Measurements from ENCODE around the gene SLC25A26. TPM values are rescaled to one million over a fixed set of nuclear protein-coding genes. Genes with fewer than 3 reads are reported as not detected.
"Not testable (repeated sequence)": the region's sequence is repeated elsewhere in the genome, so short reads cannot be mapped to it uniquely, and the experiment has no call there.

Gene SLC25A26
- total and polyA plus RNA-seq, 9 donors, result 17.3 to 32.3 (median 22.6) TPM

GRCh38 chr3:66297260-66297873 lies 76.6 kb downstream of the SLC25A26 start:
- peaks cover 4% of the 10 kb centered on the region for H3K4me1 ChIP-seq (ENCODE audit: insufficient read depth)
- no peaks in the 10 kb centered on the region for H3K27me3 ChIP-seq
- TF ChIP-seq POLR2A (IDR thresholded peaks at IDR 0.05) (no peak), CTCF (IDR thresholded peaks at IDR 0.05) (no peak), EP300 (IDR thresholded peaks at IDR 0.05) (no peak)
- H3K9me3 ChIP-seq, result no peaks in the 10 kb centered on the region
- no peaks in the 10 kb centered on the region for H3K36me3 ChIP-seq
- no peak overlapping the region for H3K27ac ChIP-seq
- intact Hi-C loops (cut with DNase I), result loop anchor here in 1 of 4 donors (10.0 kb wide), 1 partner anchor 107 kb away; no protein-coding TSS in a partner anchor
- H3K4me3 ChIP-seq, result no peak overlapping the region
- DNase-seq, result no peak
- 27 to 47% (median 34%) methylated on average over 2 of the region's 2 CpGs for WGBS, 3 donors

- Histone ChIP-seq H3K27me3 (no peaks in the 10 kb centered on the region), H3K4me1 (ENCODE audit: insufficient read depth) (peaks cover 4% of the 10 kb centered on the region), H3K36me3 (no peaks in the 10 kb centered on the region), H3K9me3 (no peaks in the 10 kb centered on the region), H3K4me3 (no peak overlapping the region), H3K27ac (no peak overlapping the region)
- WGBS, 3 donors, result 29 to 45% (median 41%) methylated on average over 2 of the region's 2 CpGs
- no peak for TF ChIP-seq CTCF (IDR thresholded peaks at IDR 0.05)
- TF ChIP-seq EP300 (IDR thresholded peaks at IDR 0.05), result no peak
- no peak for TF ChIP-seq POLR2A (IDR thresholded peaks at IDR 0.05)
- intact Hi-C loops (cut with DNase I), result loop anchor here in 1 of 4 donors (10.0 kb wide), 1 partner anchor 107 kb away; no protein-coding TSS in a partner anchor
- DNase-seq, result no peak
Measured at GRCh38 chr3:66297900-66298299, 77.1 kb downstream of the SLC25A26 start.

GRCh38 chr3:66298591-66298990 lies 77.8 kb downstream of the SLC25A26 start:
- Histone ChIP-seq H3K27ac (no peak overlapping the region), H3K36me3 (no peaks in the 10 kb centered on the region), H3K4me1 (ENCODE audit: insufficient read depth) (peaks cover 4% of the 10 kb centered on the region), H3K9me3 (no peaks in the 10 kb centered on the region), H3K4me3 (no peak overlapping the region), H3K27me3 (no peaks in the 10 kb centered on the region)
- WGBS, 3 donors, result 14 to 40% (median 28%) methylated on average over 1 of the region's 1 CpG
- TF ChIP-seq EP300 (IDR thresholded peaks at IDR 0.05) (no peak), CTCF (IDR thresholded peaks at IDR 0.05) (no peak), POLR2A (IDR thresholded peaks at IDR 0.05) (no peak)
- intact Hi-C loops (cut with DNase I), result loop anchor here in 1 of 4 donors (10.0 kb wide), 1 partner anchor 106 kb away; no protein-coding TSS in a partner anchor
- no peak for DNase-seq

- intact Hi-C loops (cut with DNase I), result loop anchor here in 1 of 4 donors (10.0 kb wide), 1 partner anchor 106 kb away; no protein-coding TSS in a partner anchor
- WGBS, 3 donors, result 66 to 72% (median 67%) methylated on average over 7 of the region's 7 CpGs
- not testable (repeated sequence) for H3K4me1 ChIP-seq (ENCODE audit: insufficient read depth)
Measured at GRCh38 chr3:66299085-66299484, 78.3 kb downstream of the SLC25A26 start.

DNA sequence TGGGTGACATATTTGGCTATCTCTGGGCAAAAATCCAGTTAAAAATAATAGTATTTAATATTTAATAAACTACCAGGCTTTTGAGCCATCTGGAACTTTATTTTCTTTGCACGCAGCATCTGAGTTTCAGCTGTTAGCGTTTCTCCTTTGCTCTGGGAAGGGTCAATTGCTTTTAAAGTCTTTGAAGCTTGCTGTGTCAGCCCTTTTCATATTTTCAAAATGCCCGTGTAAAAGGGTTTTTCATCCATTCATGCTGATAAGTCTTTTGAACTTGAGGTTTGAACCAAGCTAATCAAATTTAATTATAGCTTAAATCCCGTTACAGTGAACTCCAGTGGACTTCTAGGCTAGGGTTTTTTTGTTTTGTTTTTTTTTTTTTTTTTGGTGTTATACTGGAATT lies 79.1 kb downstream of the SLC25A26 start:
- DNase-seq, result no peak
- H3K27ac ChIP-seq, result no peak overlapping the region
- no peak overlapping the region for H3K4me3 ChIP-seq
- H3K36me3 ChIP-seq, result no peaks in the 10 kb centered on the region
- 10 to 27% (median 20%) methylated on average over 4 of the region's 4 CpGs for WGBS, 3 donors
- TF ChIP-seq EP300 (IDR thresholded peaks at IDR 0.05) (no peak), POLR2A (IDR thresholded peaks at IDR 0.05) (no peak), CTCF (IDR thresholded peaks at IDR 0.05) (no peak)
- intact Hi-C loops (cut with DNase I), result loop anchor here in 1 of 4 donors (10.0 kb wide), 1 partner anchor 105 kb away; no protein-coding TSS in a partner anchor
- H3K4me1 ChIP-seq (ENCODE audit: insufficient read depth), result peaks cover 4% of the 10 kb centered on the region
- H3K27me3 ChIP-seq, result no peaks in the 10 kb centered on the region
- H3K9me3 ChIP-seq, result no peaks in the 10 kb centered on the region

More at GRCh38 chr3:66299085-66299484, 78.3 kb downstream of the SLC25A26 start:
- H3K36me3 ChIP-seq, H3K9me3 ChIP-seq, H3K4me3 ChIP-seq, DNase-seq, H3K27me3 ChIP-seq, H3K27ac ChIP-seq: not testable (repeated sequence)
